HEK293 (cell line): ENCODE results near the gene CCDC50.

Experiments used
- KLF9 ChIP-seq: fragments of 450-650 bp; formaldehyde crosslinking; IDR thresholded peaks from 2 replicates; pipeline ENCODE4 v1.5.1; 2016; ENCODE audit warnings: missing biosample characterization, missing genetic modification characterization, low read depth
- ZBTB1 ChIP-seq: fragments of 450-650 bp; formaldehyde crosslinking; IDR thresholded peaks from 2 replicates; pipeline ENCODE4 v1.5.1; 2016; ENCODE audit warnings: missing biosample characterization, missing genetic modification characterization
- ZNF169 ChIP-seq: fragments of 450-650 bp; formaldehyde crosslinking; IDR thresholded peaks from 2 replicates; pipeline ENCODE4 v1.5.1; 2016; ENCODE audit warnings: missing biosample characterization, missing genetic modification characterization
- ZNF274 ChIP-seq, 2 experiments: fragments of 200-500 bp in 1 of 2; fragments of 450-650 bp in 1 of 2; sonication (Bioruptor generic) in 1 of 2; formaldehyde crosslinking in 1 of 2; IDR thresholded peaks; 2 replicates each; pipeline versions ENCODE4 v1.5.1 to v1.6.1; 2014 to 2016; ENCODE audit warnings: borderline replicate concordance in 1 of 2, inconsistent platforms in 1 of 2, low read length in 1 of 2, missing biosample characterization in 1 of 2, missing genetic modification characterization in 1 of 2
- ZNF416 ChIP-seq: fragments of 450-650 bp; formaldehyde crosslinking; IDR thresholded peaks from 2 replicates; pipeline ENCODE4 v1.5.1; 2016; ENCODE audit warnings: missing biosample characterization, missing genetic modification characterization
- TF ChIP-seq, protein P1 (sequence below): fragments of 450-650 bp; formaldehyde crosslinking; IDR thresholded peaks from 2 replicates; pipeline ENCODE4 v1.5.1; 2016; ENCODE audit warnings: missing biosample characterization, missing genetic modification characterization

DNA sequence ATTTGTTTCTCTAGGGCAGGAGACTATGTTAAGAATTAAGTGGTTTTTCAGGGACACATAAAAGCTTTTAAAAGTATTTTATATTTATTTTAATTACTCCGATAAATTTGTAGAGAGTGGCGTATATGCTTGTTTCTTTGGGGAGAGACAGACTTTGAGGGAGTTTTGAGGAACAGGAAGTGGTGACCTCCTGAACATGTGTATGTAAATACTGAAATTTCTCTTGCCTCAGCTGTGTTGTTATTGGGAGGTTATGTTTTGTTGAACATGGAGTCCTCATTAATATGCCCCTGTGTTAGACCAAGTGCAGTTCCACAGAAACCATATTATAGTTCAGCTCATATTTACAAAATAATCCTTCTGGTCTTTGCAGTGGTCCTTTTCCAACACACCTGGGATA is 42.9 kb downstream of the CCDC50 start:
- TF ChIP-seq KLF9 (no peak), ZNF274 (IDR thresholded peaks at IDR 0.05; ENCODE audit: low read length) (no peak), ZNF274 (tag by site-specific recombination; IDR thresholded peaks at IDR 0.05; ENCODE audit: borderline replicate concordance) (no peak), ZBTB1 (tag by site-specific recombination) (no peak), ZNF169 (no peak), ZNF416 (tag by site-specific recombination) (no peak)
- TF ChIP-seq, protein P1, sequence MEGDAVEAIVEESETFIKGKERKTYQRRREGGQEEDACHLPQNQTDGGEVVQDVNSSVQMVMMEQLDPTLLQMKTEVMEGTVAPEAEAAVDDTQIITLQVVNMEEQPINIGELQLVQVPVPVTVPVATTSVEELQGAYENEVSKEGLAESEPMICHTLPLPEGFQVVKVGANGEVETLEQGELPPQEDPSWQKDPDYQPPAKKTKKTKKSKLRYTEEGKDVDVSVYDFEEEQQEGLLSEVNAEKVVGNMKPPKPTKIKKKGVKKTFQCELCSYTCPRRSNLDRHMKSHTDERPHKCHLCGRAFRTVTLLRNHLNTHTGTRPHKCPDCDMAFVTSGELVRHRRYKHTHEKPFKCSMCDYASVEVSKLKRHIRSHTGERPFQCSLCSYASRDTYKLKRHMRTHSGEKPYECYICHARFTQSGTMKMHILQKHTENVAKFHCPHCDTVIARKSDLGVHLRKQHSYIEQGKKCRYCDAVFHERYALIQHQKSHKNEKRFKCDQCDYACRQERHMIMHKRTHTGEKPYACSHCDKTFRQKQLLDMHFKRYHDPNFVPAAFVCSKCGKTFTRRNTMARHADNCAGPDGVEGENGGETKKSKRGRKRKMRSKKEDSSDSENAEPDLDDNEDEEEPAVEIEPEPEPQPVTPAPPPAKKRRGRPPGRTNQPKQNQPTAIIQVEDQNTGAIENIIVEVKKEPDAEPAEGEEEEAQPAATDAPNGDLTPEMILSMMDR (tag by site-specific recombination): no peak
